Astrocyte (in vitro differentiated cells and primary cell): ENCODE results near the gene ASH1L. TPM values are rescaled to one million over a fixed set of nuclear protein-coding genes. Genes with fewer than 3 reads are reported as not detected.
"Not testable (repeated sequence)": the region's sequence is repeated elsewhere in the genome, so short reads cannot be mapped to it uniquely, and the experiment has no call there.

Source experiments
- DNase-seq: peaks from one replicate; pipeline ENCODE4 v3.0.0-alpha.2; 2010; ENCODE audit warnings: low read depth
- FAIRE-seq: peaks from 2 replicates; lab custom pipeline; 2011; peaks lifted over from hg19 to GRCh38; lab: Jason Lieb, UNC
- H2AFZ ChIP-seq: 2 replicates; pipeline ENCODE4 v1.6.0; 2012; ENCODE audit warnings: low read depth, low read length, inconsistent platforms
- H3K27ac ChIP-seq: 2 replicates; pipeline ENCODE4 v1.5.1; 2011; ENCODE audit warnings: low read depth, low read length, inconsistent platforms
- H3K27me3 ChIP-seq: 2 replicates; pipeline ENCODE4 v1.6.0; 2011; ENCODE audit warnings: low read length, inconsistent platforms; ENCODE audit not compliant: insufficient read depth
- H3K36me3 ChIP-seq: 2 replicates; pipeline ENCODE4 v1.5.1; 2011; ENCODE audit warnings: low read length, inconsistent platforms; ENCODE audit not compliant: insufficient read depth
- H3K4me1 ChIP-seq: 2 replicates; pipeline ENCODE4 v1.5.1; 2011; ENCODE audit warnings: low read length, inconsistent platforms; ENCODE audit not compliant: insufficient read depth
- H3K4me2 ChIP-seq: 2 replicates; pipeline ENCODE4 v1.6.0; 2012; ENCODE audit warnings: low read length, inconsistent platforms
- H3K4me3 ChIP-seq: 2 replicates; pipeline ENCODE4 v1.5.1; 2011; ENCODE audit warnings: low read depth, mild to moderate bottlenecking, low read length, inconsistent platforms; ENCODE audit not compliant: insufficient read depth
- H3K79me2 ChIP-seq: 2 replicates; pipeline ENCODE4 v1.6.0; 2012; ENCODE audit warnings: mild to moderate bottlenecking, low read length, inconsistent platforms; ENCODE audit not compliant: insufficient read depth
- H3K9ac ChIP-seq: 2 replicates; pipeline ENCODE4 v1.6.0; 2012; ENCODE audit warnings: mild to moderate bottlenecking, low read length, inconsistent platforms
- H3K9me3 ChIP-seq: 2 replicates; pipeline ENCODE4 v1.5.1; 2012; ENCODE audit warnings: low read depth, mild to moderate bottlenecking, low read length, inconsistent platforms; ENCODE audit not compliant: insufficient read depth
- H4K20me1 ChIP-seq: 2 replicates; pipeline ENCODE4 v1.6.0; 2012; ENCODE audit warnings: low read length, inconsistent platforms; ENCODE audit not compliant: insufficient read depth
- H3K27ac Mint-ChIP-seq: one replicate; pipeline ENCODE4 v1.8.0; 2021; ENCODE audit warnings: mild to moderate bottlenecking, mixed read lengths; ENCODE audit not compliant: unreplicated experiment
- H3K27me3 Mint-ChIP-seq: one replicate; pipeline ENCODE4 v1.8.0; 2021; ENCODE audit warnings: low read depth, mixed read lengths; ENCODE audit not compliant: unreplicated experiment
- H3K36me3 Mint-ChIP-seq: one replicate; pipeline ENCODE4 v1.8.0; 2021; ENCODE audit warnings: low read depth, mixed read lengths; ENCODE audit not compliant: unreplicated experiment
- H3K4me1 Mint-ChIP-seq: one replicate; pipeline ENCODE4 v1.8.0; 2021; ENCODE audit warnings: low read depth, mixed read lengths; ENCODE audit not compliant: unreplicated experiment
- H3K4me3 Mint-ChIP-seq: one replicate; pipeline ENCODE4 v1.8.0; 2021; ENCODE audit warnings: mild to moderate bottlenecking, moderate library complexity, mixed read lengths; ENCODE audit not compliant: unreplicated experiment
- H3K9me3 Mint-ChIP-seq: one replicate; pipeline ENCODE4 v1.8.0; 2021; ENCODE audit warnings: mild to moderate bottlenecking, mixed read lengths; ENCODE audit not compliant: unreplicated experiment
- CTCF ChIP-seq: IDR thresholded peaks from 2 replicates; pipeline ENCODE4 v1.5.1; 2011; ENCODE audit warnings: low read depth, mild to moderate bottlenecking, inconsistent platforms, low read length, moderate library complexity; ENCODE audit not compliant: insufficient read depth
- EZH2 ChIP-seq: IDR thresholded peaks from 2 replicates; pipeline ENCODE4 v1.6.1; 2012; ENCODE audit warnings: mild to moderate bottlenecking, low read length, inconsistent platforms; ENCODE audit not compliant: insufficient read depth
- total RNA-seq: library from RNA; stranded (reverse); gene quantifications from 2 replicates; pipeline ENCODE4 v1.2.1, GENCODE V29; 2021

The ASH1L gene
- total RNA-seq, 1 donor from 2014 or later, result 31.1 TPM

GRCh38 chr1:155509064-155509463 lies 53.5 kb downstream of the ASH1L start:
- Histone ChIP-seq H3K36me3 (no peaks in the 10 kb centered on the region), H3K4me2 (no peak overlapping the region), H4K20me1 (peaks cover 66% of the 10 kb centered on the region), H3K27me3 (no peaks in the 10 kb centered on the region), H3K27ac (no peak overlapping the region), H3K9ac (no peak overlapping the region), H2AFZ (no peak overlapping the region), H3K79me2 (peaks cover 87% of the 10 kb centered on the region), H3K4me1 (no peaks in the 10 kb centered on the region), H3K9me3 (no peaks in the 10 kb centered on the region), H3K4me3 (no peak overlapping the region)
- no peaks in the 10 kb centered on the region for H3K36me3 Mint-ChIP-seq
- FAIRE-seq, result no peak
- no peak overlapping the region for H3K27ac Mint-ChIP-seq
- H3K4me3 Mint-ChIP-seq, result no peak overlapping the region
- no peak for DNase-seq
- H3K9me3 Mint-ChIP-seq, result no peaks in the 10 kb centered on the region
- H3K4me1 Mint-ChIP-seq, result no peaks in the 10 kb centered on the region
- no peaks in the 10 kb centered on the region for H3K27me3 Mint-ChIP-seq
- TF ChIP-seq EZH2, result no peak
- no peak for TF ChIP-seq CTCF

GRCh38 chr1:155507945-155508344 lies 54.7 kb downstream of the ASH1L start:
- Histone ChIP-seq H3K79me2 (peaks cover 87% of the 10 kb centered on the region), H3K9ac (no peak overlapping the region), H2AFZ (no peak overlapping the region), H4K20me1 (peaks cover 64% of the 10 kb centered on the region), H3K27me3 (no peaks in the 10 kb centered on the region), H3K4me2 (no peak overlapping the region), H3K4me3 (no peak overlapping the region), H3K4me1 (no peaks in the 10 kb centered on the region), H3K27ac (no peak overlapping the region), H3K9me3 (no peaks in the 10 kb centered on the region), H3K36me3 (no peaks in the 10 kb centered on the region)
- H3K4me1 Mint-ChIP-seq, result no peaks in the 10 kb centered on the region
- DNase-seq (no peak), FAIRE-seq (no peak)
- no peak for TF ChIP-seq EZH2
- TF ChIP-seq CTCF, result no peak
- no peaks in the 10 kb centered on the region for H3K9me3 Mint-ChIP-seq
- H3K4me3 Mint-ChIP-seq, result no peak overlapping the region
- H3K27me3 Mint-ChIP-seq, result no peaks in the 10 kb centered on the region
- H3K27ac Mint-ChIP-seq, result no peak overlapping the region
- H3K36me3 Mint-ChIP-seq, result no peaks in the 10 kb centered on the region

- not testable (repeated sequence) for H2AFZ ChIP-seq, H3K4me3 ChIP-seq, H3K27me3 Mint-ChIP-seq, H3K27ac ChIP-seq, H3K4me2 ChIP-seq, H3K27me3 ChIP-seq, H3K4me3 Mint-ChIP-seq, FAIRE-seq, H3K9ac ChIP-seq, H3K9me3 ChIP-seq, H3K36me3 Mint-ChIP-seq, H3K4me1 Mint-ChIP-seq, H3K4me1 ChIP-seq, H3K27ac Mint-ChIP-seq, H3K36me3 ChIP-seq, H3K9me3 Mint-ChIP-seq, DNase-seq
- Histone ChIP-seq H3K79me2 (peaks cover 84% of the 10 kb centered on the region), H4K20me1 (peaks cover 58% of the 10 kb centered on the region)
These were observed 56.6 kb downstream of the ASH1L start for GRCh38 chr1:155505963-155506362.
